Tibial nerve (tissue), 3 donors: ENCODE results near the gene TMEM116.
"Not testable (repeated sequence)": the region's sequence is repeated elsewhere in the genome, so short reads cannot be mapped to it uniquely, and the experiment has no call there.

Experiments used
- POLR2A ChIP-seq, 2 donors: fragments of 450-650 bp; IDR thresholded peaks; one replicate each; pipeline ENCODE4 v1.6.1; 2017; ENCODE audit warnings: antibody characterized with exemption in 2 of 2, mild to moderate bottlenecking in 2 of 2, moderate library complexity in 2 of 2
- TF ChIP-seq, protein P1 (sequence below), 5 experiments: fragments of 200-600 bp in 3 of 5; fragments of 450-650 bp in 2 of 5; sonication (generic) in 3 of 5; IDR thresholded peaks; one replicate each; pipeline ENCODE4 v1.5.1; 2016 to 2019; ENCODE audit warnings: antibody characterized with exemption in 5 of 5, mild to moderate bottlenecking in 3 of 5, moderate library complexity in 2 of 5

DNA sequence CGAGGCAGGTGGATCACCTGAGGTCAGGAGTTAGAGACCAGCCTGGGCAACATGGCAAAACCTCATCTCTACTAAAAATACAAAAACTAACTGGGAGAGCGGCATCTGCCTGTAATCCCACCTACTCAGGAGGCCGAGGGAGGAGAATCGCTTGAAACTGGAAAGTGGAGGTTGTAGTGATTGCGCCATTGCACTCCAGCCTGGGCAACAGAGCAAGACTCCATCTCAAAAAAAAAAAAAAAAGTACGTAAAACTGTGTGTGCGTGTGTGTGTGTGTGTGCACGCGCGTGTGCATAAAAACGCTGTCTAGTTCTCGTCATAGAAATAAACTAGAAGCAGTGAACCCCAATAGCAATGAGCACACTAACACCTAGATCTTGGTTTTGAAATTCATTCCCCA, 23.6 kb upstream of the TMEM116 start:
- TF ChIP-seq, protein P1, sequence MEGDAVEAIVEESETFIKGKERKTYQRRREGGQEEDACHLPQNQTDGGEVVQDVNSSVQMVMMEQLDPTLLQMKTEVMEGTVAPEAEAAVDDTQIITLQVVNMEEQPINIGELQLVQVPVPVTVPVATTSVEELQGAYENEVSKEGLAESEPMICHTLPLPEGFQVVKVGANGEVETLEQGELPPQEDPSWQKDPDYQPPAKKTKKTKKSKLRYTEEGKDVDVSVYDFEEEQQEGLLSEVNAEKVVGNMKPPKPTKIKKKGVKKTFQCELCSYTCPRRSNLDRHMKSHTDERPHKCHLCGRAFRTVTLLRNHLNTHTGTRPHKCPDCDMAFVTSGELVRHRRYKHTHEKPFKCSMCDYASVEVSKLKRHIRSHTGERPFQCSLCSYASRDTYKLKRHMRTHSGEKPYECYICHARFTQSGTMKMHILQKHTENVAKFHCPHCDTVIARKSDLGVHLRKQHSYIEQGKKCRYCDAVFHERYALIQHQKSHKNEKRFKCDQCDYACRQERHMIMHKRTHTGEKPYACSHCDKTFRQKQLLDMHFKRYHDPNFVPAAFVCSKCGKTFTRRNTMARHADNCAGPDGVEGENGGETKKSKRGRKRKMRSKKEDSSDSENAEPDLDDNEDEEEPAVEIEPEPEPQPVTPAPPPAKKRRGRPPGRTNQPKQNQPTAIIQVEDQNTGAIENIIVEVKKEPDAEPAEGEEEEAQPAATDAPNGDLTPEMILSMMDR (IDR thresholded peaks at IDR 0.05), result not testable (repeated sequence)
- TF ChIP-seq POLR2A (IDR thresholded peaks at IDR 0.05), result not testable (repeated sequence)
